Astrocyte of the cerebellum (primary cell): Measurements from ENCODE around the gene FTCDNL1.

Source experiments
- DNase-seq: peaks from one replicate; pipeline ENCODE4 v3.0.0-alpha.2; 2011; ENCODE audit warnings: low read depth
- H3K4me3 ChIP-seq: 2 replicates; pipeline ENCODE4 v1.5.1; 2011; ENCODE audit warnings: mild to moderate bottlenecking, low read depth, low read length, moderate library complexity
- in situ Hi-C: cut with HindIII; loops from 2 replicates; pipeline ENCODE4 v1.10.0; 2017; ENCODE audit warnings: low sequenced_read_pairs
- TF ChIP-seq, protein P1 (sequence below): IDR thresholded peaks from 2 replicates; pipeline ENCODE4 v1.5.1; 2012; ENCODE audit warnings: low read length, low read depth, moderate library complexity, mild to moderate bottlenecking; ENCODE audit errors: missing control alignments

The FTCDNL1 gene

DNA sequence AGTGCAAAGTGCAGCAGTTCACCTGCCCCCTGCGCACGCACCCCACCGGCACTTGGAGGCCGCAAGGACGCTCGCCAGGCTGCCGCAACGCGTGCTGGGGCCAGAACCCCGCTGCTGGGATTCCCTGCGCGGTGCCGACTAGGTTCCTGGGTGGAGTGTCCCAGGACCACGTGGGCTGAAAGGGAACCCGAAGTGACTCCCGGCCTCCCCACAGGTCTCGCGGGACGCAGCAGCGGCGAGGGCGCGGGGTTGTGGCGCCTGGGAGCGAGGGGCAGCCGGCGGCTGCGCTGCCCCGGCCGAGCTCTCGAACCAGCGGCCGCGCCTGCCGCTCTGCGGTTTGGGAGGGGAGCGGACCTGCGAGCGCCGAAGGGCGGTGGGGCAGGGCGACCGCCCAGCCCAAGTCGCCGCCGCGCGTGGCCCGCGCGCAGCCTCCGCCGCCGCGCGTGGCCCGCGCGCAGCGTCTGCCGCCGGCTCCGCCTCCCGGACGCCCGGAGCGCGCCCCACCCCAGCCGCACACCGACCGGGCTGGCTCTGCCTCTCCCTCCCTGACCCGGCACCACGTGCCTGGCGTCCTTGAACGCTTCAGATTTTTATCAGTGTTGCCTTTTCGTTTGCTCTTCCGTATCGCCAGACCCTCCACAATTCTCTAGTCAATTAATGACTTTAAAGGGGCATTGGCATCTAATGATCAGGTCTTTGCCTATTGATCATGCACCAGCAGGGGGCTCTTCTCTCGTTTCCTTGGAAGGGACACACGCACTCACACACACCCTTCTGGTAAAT, at the start of gene FTCDNL1:
Gene FTCDNL1, minus strand, starts transcription at position 475 of the 783 bp plus-strand sequence. CDS start 2,230 bp downstream, outside the sequence.
- in situ Hi-C loops: no loop called here

DNA sequence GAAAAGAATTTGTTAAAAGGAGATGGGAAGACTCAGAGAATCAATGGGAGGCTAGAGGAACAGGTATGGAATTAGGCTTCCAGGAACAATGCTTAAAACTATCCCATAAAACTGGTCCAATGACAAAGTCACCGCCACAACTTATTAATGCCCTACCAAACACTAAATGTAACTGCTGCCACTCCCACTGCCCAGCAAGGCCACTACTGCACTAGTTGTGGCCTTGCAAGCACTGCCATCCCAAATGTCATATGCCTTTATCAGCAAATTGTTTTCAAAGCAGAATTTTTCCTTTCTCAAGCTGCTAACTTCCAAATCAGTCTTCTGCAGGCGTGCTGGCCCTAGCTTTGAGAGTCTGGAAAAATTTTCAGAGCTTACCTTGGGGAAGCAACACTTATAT, 45.6 kb upstream of the FTCDNL1 start:
- DNase-seq: no peak
- TF ChIP-seq, protein P1, sequence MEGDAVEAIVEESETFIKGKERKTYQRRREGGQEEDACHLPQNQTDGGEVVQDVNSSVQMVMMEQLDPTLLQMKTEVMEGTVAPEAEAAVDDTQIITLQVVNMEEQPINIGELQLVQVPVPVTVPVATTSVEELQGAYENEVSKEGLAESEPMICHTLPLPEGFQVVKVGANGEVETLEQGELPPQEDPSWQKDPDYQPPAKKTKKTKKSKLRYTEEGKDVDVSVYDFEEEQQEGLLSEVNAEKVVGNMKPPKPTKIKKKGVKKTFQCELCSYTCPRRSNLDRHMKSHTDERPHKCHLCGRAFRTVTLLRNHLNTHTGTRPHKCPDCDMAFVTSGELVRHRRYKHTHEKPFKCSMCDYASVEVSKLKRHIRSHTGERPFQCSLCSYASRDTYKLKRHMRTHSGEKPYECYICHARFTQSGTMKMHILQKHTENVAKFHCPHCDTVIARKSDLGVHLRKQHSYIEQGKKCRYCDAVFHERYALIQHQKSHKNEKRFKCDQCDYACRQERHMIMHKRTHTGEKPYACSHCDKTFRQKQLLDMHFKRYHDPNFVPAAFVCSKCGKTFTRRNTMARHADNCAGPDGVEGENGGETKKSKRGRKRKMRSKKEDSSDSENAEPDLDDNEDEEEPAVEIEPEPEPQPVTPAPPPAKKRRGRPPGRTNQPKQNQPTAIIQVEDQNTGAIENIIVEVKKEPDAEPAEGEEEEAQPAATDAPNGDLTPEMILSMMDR: no peak
- in situ Hi-C loops: no loop called here
- no peak overlapping the region for H3K4me3 ChIP-seq

More for the DNA sequence above, at the start of gene FTCDNL1:
- peak within 1 kb of the TSS; percentile 56 for H3K4me3 ChIP-seq
- no peak for DNase-seq
- TF ChIP-seq, protein P1: peak; percentile 65

DNA sequence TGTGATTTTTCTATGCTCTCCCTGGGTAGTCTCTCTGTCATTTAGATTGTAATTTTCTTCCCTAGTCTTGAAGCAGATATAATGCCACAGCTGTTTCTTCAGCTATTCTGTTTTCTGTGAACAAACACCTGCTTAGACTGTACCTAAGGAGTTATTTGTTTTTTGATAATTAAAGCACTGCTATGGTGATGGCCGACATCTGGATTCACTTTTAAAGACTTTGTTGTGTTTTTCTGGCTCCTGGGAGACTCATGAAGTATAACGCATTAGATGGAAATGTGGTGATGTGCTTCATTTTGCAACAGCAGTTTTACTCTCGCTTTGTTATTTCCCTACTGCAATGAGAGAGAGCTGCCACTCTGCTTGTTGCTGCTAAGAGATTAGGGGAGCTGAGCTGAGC, 44.4 kb upstream of the FTCDNL1 start:
- in situ Hi-C loops: no loop called here
- TF ChIP-seq, protein P1: no peak
- H3K4me3 ChIP-seq: no peak overlapping the region
- no peak for DNase-seq

DNA sequence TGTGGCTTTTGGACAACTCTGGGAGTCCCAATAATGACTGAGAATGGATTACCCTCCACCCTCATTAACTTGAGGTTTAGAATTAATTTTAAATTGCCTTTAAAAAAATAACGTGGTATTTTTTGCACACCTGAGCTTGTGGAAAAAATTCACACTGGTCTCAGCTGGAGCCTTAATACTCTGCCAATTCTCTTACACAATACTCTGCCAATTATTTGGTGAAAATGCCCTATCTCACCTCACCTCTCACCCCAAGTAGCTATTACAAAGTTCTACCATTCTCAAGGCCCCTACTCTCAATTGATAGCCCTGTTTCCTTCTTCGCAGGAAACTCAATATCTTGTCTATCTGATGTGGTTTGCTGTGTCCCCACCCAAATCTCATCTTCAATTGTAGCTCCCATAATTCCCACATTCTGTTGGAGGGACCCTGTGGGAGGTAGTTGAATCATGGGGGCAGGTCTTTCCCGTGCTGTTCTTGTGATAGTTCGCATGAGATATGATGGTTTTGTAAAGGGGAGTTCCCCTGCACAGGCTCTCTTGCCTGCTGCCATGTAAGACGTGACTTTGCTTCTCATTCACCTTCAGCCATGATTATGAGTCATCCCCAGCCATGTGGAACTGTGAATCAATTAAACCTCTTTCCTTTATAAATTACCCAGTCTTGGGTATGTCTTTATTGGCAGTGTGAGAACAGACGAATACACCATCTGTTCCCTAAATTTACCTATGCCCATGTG, 32.7 kb upstream of the FTCDNL1 start:
- in situ Hi-C loops: no loop called here
- TF ChIP-seq, protein P1: no peak
- no peak for DNase-seq

DNA sequence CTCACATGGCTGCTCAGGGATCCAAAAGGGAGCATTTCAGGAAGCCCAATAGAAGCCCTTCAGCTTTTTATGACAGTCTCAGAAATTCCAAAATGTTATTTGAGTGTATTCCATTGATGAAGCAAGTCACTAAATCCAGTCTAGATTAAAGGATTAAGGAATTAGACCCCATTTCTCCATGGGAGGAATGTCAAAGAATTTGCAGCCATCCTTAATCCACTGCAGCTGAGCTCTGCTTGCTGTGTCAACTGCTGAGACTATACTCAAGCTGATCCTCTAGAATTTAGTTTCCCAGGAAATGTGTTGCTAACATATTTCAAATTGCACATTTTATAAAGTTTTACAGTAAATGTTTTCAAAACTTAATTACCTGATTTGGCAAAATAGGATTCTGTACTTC, 31.7 kb upstream of the FTCDNL1 start:
- no peak overlapping the region for H3K4me3 ChIP-seq
- in situ Hi-C loops: no loop called here
- no peak for DNase-seq
- TF ChIP-seq, protein P1: no peak

More for the DNA sequence above, 32.7 kb upstream of the FTCDNL1 start:
- H3K4me3 ChIP-seq: no peak overlapping the region

DNA sequence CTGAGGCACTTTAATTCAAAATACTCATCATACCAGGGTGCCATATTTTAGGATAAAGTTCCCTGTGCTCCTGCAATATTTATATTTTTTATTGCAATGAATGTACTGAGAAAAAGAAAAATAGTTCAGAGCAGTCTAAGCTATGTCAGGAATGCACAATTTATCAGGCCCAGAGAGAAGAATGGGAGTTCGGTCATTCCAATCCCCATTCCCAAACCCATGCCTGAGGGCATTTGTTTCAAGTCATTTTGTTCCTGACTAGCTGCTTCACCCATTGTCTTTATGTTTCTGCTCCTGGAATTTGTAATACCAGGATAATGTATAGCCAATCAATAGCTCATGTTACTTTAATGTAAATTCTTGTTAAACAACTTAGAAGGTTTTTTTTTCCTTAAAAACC, 24.4 kb upstream of the FTCDNL1 start:
- TF ChIP-seq, protein P1: no peak
- in situ Hi-C loops: no loop called here
- H3K4me3 ChIP-seq: no peak overlapping the region
- no peak for DNase-seq
